NCI-H82 treated with DMSO at 0.1 percent for 48 hours (cell line): ENCODE data around the gene BAG3.

ENCODE experiments used
- DNase-seq: peaks from one replicate; lab custom pipeline; 2025; ENCODE audit not compliant: unreplicated experiment; lab: John Stamatoyannopoulos, UW

Gene BAG3

GRCh38 chr10:119665901-119666708 is 14.9 kb downstream of the BAG3 start:
- DNase-seq: no peak

GRCh38 chr10:119666709-119667004 is 15.5 kb downstream of the BAG3 start:
- DNase-seq: no peak

- peak; percentile 54 for DNase-seq
Observed at GRCh38 chr10:119667562-119668328, 16.6 kb downstream of the BAG3 start.

GRCh38 chr10:119668461-119668860 is 17.3 kb downstream of the BAG3 start:
- DNase-seq: no peak

GRCh38 chr10:119669331-119669730 is 18.2 kb downstream of the BAG3 start:
- DNase-seq: no peak

GRCh38 chr10:119669975-119670640 is 18.9 kb downstream of the BAG3 start:
- no peak for DNase-seq

GRCh38 chr10:119670717-119671116 is 19.5 kb downstream of the BAG3 start:
- DNase-seq: no peak

- DNase-seq: no peak
Observed at GRCh38 chr10:119671381-119671780, 20.2 kb downstream of the BAG3 start.

- no peak for DNase-seq
Observed at GRCh38 chr10:119672291-119672690, 21.1 kb downstream of the BAG3 start.

- DNase-seq: no peak
Observed at GRCh38 chr10:119673271-119673670, 22.1 kb downstream of the BAG3 start.

- no peak for DNase-seq
Observed at GRCh38 chr10:119675483-119676170, 24.4 kb downstream of the BAG3 start.

GRCh38 chr10:119677126-119677525 is 25.9 kb downstream of the BAG3 start:
- DNase-seq: no peak

- no peak for DNase-seq
Observed at GRCh38 chr10:119677904-119678755, 26.9 kb downstream of the BAG3 start.

- no peak for DNase-seq
Observed at GRCh38 chr10:119679480-119679829, 28.3 kb downstream of the BAG3 start.

GRCh38 chr10:119680050-119680449 is 28.9 kb downstream of the BAG3 start:
- DNase-seq: no peak

- DNase-seq: no peak
Observed at GRCh38 chr10:119680650-119681081, 29.5 kb downstream of the BAG3 start.

GRCh38 chr10:119686465-119687191 is 35.4 kb downstream of the BAG3 start:
- DNase-seq: peak; percentile 42

- DNase-seq: no peak
Observed at GRCh38 chr10:119687192-119688032, 36.2 kb downstream of the BAG3 start.

- no peak for DNase-seq
Observed at GRCh38 chr10:119688033-119688508, 36.9 kb downstream of the BAG3 start.
